GM21717 (cell line): Measurements from ENCODE around the gene EFS.

Source experiments
- ATAC-seq: cut with Tn5 transposase; IDR thresholded peaks from one replicate; pipeline ENCODE4 v1.9.1; 2021; ENCODE audit warnings: mild to moderate bottlenecking, moderate library complexity; ENCODE audit not compliant: unreplicated experiment

The EFS gene

DNA sequence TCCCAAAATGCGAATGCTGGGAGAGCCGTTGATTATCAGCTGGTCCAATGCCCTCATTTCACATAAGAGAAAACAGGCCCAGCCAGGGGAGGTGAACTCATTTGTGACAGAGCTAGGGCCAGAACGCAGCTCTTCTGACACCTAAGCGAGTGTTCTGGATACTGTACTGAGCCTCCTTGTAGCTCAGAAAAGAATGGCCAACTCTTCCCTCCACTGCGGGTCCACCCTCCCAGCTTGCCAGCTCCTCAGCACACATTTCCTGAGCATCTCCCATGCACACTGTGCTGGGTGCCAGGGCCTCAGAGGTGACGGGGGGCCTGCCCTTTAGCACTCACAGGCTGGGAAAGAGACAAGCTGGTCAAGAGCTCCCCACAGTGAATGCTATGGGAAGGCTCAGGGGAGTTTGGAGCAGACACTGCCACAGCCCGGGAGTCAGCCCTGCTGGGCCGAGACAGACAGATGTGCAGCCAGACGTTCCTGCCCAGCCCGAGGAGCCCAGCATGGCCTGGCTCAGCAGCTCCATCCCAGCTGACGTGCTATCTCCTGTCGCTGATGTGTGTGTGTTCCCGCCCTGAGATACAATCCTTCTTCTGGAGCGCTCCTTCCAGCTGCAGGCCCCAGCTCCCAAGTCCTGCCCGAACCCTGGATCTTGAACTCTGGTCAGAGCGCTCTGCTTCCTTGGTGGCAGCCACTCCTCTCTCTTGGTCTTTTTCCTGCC, 15.4 kb upstream of the EFS start:
- ATAC-seq, result no peak

DNA sequence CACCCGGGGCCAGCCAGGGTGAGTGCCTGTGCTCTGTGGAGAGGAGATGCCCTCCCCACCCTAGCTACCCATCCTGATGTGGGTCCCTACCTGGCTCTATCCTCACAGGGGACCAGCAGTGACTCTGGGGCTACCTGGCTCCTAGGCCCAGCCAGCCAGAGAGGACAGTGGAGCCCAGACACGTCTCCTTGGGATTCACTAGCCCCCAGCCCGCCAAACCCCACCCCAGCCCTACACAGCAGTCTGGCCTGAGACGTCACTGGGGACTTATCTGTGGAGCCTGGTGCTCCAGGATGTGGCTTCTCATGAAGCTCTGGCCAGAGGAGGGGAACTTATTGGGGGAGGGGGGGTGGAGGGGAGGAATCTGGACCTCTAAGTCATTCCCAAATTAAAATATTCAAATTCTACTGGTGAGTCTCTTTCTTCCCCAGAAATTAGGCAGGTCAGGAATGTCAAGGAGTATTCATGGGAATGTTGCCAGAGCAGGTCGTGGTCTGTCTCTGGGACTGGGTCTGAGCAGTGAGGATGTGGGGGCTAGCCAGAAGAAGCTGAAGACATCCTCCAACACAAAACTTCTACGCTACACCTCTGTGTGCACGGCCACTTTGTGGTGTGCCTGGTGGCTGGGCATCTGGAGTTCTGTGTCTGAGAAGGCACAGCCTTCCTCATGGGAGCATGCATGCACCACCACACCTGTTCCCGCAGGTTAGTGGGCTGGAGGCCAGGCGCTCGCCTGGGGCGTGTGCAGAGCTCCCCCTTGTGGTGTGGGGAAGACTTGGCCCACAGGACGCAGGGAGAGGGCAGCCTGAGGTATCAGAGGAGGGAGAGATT, 14.6 kb upstream of the EFS start:
- ATAC-seq, result no peak

DNA sequence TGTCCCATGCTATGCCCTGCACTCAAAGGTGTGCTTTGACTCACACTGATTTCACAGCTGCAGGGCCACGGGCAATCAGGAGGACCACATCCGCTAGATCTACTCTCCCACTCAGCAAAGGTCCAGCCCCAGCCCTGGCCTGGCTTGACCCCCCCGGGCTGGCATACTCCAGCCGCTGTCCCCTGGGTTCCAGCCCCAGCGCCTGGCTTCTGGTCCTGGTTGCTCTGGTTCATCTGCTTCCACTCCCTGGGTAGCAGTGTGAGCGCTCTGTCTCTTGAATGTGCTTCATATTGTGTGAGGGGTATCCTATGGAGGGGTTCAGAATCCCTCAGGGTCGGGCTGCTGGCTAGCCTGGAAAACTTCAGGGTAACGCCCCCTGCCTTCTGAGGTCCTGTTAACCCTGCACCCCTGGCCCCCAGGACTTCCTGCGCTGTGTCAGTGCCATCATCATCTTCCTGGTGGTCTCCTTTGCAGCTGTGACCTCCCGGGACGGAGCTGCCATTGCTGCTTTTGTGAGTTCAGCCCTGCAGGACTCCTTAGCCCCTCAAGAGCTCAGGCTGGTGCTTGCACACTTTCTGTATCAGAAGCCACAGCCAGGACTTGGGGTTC, 13.7 kb upstream of the EFS start:
- no peak for ATAC-seq

DNA sequence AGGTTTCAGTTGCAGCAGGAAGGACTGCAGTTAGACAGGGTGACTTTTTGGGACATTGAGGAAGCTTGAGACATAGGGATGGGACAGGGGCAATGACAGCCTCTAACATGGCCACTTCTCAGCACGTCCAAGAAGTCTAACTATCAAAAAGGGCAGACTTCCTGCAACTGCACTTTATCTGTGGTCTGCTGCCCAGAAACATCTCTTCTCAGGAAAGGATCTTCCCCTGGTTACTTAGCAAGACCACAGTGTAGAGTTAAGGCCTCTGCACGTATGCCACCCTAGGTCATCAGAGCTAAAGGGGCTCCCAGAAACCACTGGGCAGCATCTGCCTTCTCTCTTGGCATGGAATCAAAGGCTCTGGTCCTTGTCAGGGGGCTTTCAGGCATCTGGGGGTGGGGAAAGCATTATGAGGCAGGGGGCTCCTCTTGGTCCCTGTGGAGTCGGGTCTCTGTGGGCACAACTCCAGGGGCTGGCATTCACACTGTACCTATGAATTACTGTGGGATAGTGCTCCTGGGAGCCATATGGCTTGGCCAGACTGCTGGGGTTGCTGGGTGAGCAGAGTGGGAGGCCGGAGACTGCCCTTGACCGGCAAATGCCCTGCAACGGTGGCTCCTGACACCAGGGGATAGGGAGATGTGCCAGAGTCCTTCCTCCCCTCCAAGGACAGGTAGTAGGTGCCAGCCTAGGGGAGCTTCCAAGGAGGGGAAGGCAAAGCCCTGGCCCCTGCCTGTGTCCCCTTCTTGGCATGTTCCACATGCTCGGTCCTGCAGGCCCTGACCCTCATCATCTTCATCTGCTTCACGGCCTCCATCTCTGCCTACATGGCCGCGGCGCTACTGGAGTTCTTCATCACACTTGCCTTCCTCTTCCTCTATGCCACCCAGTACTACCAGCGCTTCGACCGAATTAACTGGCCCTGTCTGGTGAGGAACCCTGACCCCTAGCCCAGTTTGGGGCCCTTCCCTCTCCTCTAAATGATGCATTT, 12.9 kb upstream of the EFS start:
- ATAC-seq, result no peak

DNA sequence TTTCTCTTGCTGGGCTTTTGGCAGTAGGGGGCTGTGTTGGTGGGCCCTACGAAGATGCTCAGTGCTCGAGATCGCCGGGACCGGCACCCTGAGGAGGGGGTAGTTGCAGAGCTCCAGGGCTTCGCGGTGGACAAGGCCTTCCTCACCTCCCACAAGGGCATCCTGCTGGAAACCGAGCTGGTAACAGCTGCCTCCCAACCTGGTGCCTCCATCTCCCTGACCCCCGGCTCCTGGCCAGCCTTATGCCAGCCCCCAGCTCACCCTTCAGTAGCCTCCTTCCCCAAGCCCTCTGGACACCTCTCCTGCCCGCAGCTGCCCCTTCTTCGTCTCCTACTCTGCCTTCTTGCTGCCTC, 12.2 kb upstream of the EFS start:
- ATAC-seq, result no peak

GRCh38 chr14:23376482-23377197, 11.7 kb upstream of the EFS start, which contains the start of gene CMTM5:
CMTM5 (plus strand) TSS chr14:23377046; CDS start chr14:23377252, 206 bp downstream.
- ATAC-seq, result no peak

GRCh38 chr14:23375527-23376251, 10.7 kb upstream of the EFS start:
- ATAC-seq, result no peak

DNA sequence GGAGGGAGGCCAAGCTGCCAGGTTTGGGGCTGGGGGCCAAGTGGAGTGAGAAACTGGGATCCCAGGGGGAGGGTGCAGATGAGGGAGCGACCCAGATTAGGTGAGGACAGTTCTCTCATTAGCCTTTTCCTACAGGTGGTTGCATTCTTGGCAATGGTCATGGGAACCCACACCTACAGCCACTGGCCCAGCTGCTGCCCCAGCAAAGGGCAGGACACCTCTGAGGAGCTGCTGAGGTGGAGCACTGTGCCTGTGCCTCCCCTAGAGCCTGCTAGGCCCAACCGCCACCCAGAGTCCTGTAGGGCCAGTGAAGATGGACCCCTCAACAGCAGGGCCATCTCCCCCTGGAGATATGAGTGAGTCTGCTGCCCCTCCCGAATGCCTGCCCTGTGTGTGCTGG, 8.1 kb upstream of the EFS start:
- no peak for ATAC-seq

- ATAC-seq, result no peak
These were observed 7.5 kb upstream of the EFS start, which contains the start of gene IL25 for GRCh38 chr14:23372509-23372908. IL25 (plus strand) TSS chr14:23372809.

- ATAC-seq, result no peak
These were observed 6.9 kb upstream of the EFS start for GRCh38 chr14:23371865-23372264.

GRCh38 chr14:23370221-23370620, 5.2 kb upstream of the EFS start:
- no peak for ATAC-seq

DNA sequence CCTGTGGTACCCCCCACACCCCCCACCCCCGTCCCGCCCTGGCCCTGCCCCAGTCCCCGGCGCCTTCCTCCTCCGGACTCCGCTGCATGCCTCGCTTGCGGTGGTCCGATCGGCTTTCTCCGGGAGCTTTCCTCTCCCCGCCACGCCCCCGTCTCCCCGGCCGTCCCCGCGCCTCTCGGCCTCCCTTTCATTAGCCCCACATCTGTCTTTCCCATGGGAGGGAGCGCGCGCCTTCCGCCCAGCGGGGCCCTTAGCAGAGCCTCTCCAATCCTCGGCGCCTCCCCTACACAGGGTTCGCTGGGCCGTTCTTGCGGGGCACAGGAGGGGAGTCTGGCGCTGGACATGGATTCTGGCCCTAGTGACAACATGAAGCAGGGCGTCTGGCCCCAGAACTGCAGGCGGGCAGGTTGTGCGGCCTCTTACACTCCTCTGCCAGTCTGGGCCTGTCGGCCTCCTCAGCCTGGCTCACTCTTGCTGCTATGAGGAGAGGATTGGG, 1.5 kb upstream of the EFS start:
- ATAC-seq, result no peak

- ATAC-seq, result no peak
These were observed 907 bp upstream of the EFS start for GRCh38 chr14:23365732-23366425.

DNA sequence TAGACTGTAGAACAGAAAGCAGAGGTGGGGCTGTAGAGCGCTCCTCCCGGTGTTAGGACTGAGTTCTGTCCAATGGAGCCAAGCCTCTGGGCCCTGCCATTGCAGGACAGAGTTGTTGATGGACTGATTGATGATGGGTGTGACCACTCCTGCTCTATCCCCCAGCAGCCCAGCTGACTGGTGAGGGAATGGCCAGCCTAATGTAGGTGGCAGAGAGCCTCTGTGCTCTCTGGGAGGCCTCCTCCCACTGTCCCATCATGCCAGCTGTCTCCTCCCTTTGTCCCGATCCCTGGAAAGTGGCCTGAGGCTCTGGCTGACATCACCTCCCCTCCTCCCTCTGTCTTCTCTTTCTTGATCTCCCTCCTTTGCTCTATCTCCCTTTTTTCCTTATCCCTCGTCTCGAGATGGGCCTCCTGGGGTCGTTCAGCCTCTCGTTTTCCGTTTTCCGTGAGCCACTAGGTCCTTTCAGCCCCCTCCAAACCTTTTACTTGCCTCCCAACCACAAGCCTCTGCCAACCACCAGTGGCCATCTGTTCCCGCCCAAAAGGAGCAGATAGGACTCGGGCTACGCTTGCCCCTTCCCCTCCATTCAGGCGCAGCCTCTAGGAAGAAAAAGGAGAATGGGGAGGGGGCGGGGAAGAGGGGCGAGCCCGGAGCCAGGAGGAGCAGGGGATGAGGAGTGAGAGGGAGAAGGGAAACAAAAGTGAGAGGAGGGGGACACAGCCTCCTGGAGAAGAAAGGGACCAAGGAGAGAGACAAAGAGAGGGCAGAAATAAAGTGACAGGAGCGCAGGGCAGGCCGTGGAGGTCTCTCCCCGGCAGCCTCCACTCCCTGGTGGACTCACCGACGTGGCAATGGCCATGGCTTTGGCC, 572 bp downstream of the EFS start:
- no peak for ATAC-seq

GRCh38 chr14:23362200-23362599, 2.8 kb downstream of the EFS start:
- ATAC-seq, result no peak

DNA sequence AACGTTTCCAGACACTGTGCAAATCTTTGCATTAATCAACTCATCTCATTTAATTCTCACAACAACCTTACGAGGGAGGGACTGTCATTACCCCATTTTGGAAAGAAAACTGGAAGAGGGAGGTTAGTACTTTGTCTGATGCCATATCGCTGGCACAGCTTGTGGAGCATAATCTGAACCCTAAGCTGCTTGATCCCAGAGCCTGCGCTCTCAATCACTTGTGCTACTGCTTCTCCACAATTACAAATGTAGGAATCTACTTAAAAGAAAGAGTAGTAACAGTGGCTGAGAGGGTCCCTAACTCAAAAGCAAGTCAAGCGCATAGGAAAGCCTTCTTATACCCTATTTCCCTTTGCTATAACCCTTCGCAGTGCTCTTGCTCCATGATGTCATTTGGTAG, 3.2 kb downstream of the EFS start:
- no peak for ATAC-seq

GRCh38 chr14:23361320-23361719, 3.7 kb downstream of the EFS start:
- no peak for ATAC-seq

DNA sequence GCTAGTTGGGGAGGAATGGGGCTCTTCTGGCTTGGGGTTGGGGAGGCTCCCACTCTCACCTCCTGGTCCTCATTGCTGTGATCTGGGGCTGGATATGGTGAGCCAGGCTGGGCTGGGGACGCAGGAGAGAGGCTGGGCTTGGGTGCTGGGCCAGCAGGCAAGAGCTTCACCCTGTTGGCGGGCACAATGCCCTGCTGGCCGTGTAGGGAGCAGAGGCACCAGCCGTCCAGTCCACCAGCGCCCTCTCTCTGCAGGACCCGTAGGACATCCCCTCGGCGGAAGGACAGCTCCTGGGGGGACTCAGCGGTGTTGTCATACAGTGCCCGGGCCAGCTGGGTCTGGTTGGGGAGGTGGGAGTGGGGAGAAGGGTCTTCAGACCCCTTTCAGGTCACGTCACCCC, 4.5 kb downstream of the EFS start:
- no peak for ATAC-seq
